ENCODE measurements around the gene TRDMT1.

The TRDMT1 gene

GRCh38 chr10:17241611-17242333 lies 40.3 kb upstream of the TRDMT1 start:
- no peak for DNase-seq (ENCODE audit: low read depth)
- TF ChIP-seq CTCF (IDR thresholded peaks at IDR 0.05; ENCODE audit: low read depth, low read length, missing control alignments), result no peak
- H3K4me3 ChIP-seq (ENCODE audit: low read depth, low read length), result no peak overlapping the region

GRCh38 chr10:17240616-17241015 lies 39.1 kb upstream of the TRDMT1 start:
- no peak overlapping the region for H3K4me3 ChIP-seq (ENCODE audit: low read depth, low read length)
- TF ChIP-seq CTCF (IDR thresholded peaks at IDR 0.05; ENCODE audit: low read depth, low read length, missing control alignments), result no peak
- DNase-seq (ENCODE audit: low read depth), result no peak

GRCh38 chr10:17240096-17240495 lies 38.6 kb upstream of the TRDMT1 start:
- no peak overlapping the region for H3K4me3 ChIP-seq (ENCODE audit: low read depth, low read length)
- DNase-seq (ENCODE audit: low read depth), result no peak
- no peak for TF ChIP-seq CTCF (IDR thresholded peaks at IDR 0.05; ENCODE audit: low read depth, low read length, missing control alignments)

GRCh38 chr10:17239345-17240085 lies 38.0 kb upstream of the TRDMT1 start:
- TF ChIP-seq CTCF (IDR thresholded peaks at IDR 0.05; ENCODE audit: low read depth, low read length, missing control alignments), result no peak
- DNase-seq (ENCODE audit: low read depth), result no peak

GRCh38 chr10:17238445-17239291 lies 37.2 kb upstream of the TRDMT1 start:
- H3K4me3 ChIP-seq (ENCODE audit: low read depth, low read length), result no peak overlapping the region
- DNase-seq (ENCODE audit: low read depth), result no peak

More at GRCh38 chr10:17239345-17240085, 38.0 kb upstream of the TRDMT1 start:
- no peak overlapping the region for H3K4me3 ChIP-seq (ENCODE audit: low read depth, low read length)

More at GRCh38 chr10:17238445-17239291, 37.2 kb upstream of the TRDMT1 start:
- TF ChIP-seq CTCF (IDR thresholded peaks at IDR 0.05; ENCODE audit: low read depth, low read length, missing control alignments), result no peak
